ENCODE results near the gene PIAS4.
"Not testable (repeated sequence)": the region's sequence is repeated elsewhere in the genome, so short reads cannot be mapped to it uniquely, and the experiment has no call there.

Gene PIAS4

DNA sequence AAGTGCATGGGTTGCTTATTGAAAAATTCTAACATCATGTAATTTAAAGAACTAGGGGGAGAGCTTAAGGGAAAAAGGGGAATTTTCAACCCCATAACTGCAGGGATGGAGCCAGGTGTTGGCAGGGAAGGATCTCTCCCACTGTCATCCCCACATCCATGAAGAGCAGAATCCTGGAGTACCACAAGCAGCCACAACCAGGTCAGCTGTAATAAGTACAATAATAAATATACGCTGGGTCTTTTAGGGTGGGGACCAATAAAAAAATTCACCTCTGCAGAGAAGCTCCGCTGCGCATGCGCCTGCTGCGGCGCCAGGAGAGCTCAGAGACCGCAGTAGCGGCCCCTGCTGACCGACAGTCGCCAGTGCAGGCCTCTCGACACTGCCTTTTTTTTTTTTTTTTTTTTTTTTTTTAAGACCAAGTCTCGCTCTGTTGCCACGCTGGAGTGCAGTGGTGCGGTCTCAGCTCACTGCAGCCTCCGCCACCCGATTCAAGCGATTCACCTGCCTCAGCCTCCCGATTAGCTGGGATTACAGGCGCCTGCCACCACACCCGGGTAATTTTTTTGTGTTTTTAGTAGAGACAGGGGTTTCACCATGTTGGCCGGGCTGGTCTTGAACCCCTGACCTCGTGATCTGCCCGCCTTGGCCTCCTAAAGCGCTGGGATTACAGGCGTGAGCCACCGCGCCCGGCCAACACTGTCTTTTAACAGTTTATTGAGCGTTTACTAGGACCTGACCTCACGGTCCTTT, 19.7 kb upstream of the PIAS4 start:
- no peak for DNase-seq (ENCODE audit: low read depth)
- H3K4me3 ChIP-seq (ENCODE audit: low read depth, low read length) = peak overlapping the region; percentile 22

DNA sequence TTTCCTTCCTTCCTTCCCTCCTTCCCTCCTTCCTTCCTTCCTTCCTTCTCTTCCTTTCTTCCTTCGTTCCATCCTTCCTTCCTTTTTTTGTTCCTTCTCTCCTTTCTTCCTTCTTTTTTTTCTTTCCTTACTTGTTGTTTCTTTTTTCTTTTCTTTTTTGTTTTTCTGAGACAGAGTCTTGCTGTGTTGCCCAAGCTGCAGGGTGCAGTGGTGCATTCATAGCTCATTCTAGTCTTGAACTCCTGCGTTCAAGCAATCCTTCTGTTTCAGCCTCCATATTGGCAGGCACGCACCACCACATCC, 16.8 kb upstream of the PIAS4 start:
- no peak for DNase-seq (ENCODE audit: low read depth)
- H3K4me3 ChIP-seq (ENCODE audit: low read depth, low read length) = no peak overlapping the region

GRCh38 chr19:3995607-3996006, 11.9 kb upstream of the PIAS4 start:
- H3K4me3 ChIP-seq (ENCODE audit: low read depth, low read length) = no peak overlapping the region
- no peak for DNase-seq (ENCODE audit: low read depth)

GRCh38 chr19:3998667-3999412, 8.7 kb upstream of the PIAS4 start:
- H3K4me3 ChIP-seq (ENCODE audit: low read depth, low read length); DNase-seq (ENCODE audit: low read depth): not testable (repeated sequence)

- not testable (repeated sequence) for H3K4me3 ChIP-seq (ENCODE audit: low read depth, low read length); DNase-seq (ENCODE audit: low read depth)
These were observed 6.7 kb upstream of the PIAS4 start for GRCh38 chr19:4000798-4001197.

DNA sequence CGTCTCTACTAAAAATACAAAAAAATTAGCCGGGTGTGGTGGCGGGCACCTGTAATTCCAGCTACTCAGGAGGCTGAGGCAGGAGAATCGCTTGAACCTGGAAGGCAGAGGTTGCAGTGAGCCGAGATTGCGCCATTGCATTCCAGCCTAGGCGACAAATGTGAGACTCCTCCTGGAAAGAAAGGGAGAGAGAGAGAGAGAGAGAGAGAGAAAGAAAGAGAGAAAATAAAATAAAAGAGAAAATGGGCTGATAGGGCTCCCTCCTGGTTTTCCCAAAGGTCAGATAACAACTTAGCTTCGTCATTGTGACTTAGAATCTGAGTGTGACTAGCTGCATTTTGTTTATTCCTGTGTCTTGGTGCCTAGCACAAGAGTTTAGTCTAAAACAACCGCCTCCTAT, 2.1 kb upstream of the PIAS4 start:
- not testable (repeated sequence) for H3K4me3 ChIP-seq (ENCODE audit: low read depth, low read length); DNase-seq (ENCODE audit: low read depth)

GRCh38 chr19:4007836-4008539, 452 bp downstream of the PIAS4 start:
- no peak for DNase-seq (ENCODE audit: low read depth)

DNA sequence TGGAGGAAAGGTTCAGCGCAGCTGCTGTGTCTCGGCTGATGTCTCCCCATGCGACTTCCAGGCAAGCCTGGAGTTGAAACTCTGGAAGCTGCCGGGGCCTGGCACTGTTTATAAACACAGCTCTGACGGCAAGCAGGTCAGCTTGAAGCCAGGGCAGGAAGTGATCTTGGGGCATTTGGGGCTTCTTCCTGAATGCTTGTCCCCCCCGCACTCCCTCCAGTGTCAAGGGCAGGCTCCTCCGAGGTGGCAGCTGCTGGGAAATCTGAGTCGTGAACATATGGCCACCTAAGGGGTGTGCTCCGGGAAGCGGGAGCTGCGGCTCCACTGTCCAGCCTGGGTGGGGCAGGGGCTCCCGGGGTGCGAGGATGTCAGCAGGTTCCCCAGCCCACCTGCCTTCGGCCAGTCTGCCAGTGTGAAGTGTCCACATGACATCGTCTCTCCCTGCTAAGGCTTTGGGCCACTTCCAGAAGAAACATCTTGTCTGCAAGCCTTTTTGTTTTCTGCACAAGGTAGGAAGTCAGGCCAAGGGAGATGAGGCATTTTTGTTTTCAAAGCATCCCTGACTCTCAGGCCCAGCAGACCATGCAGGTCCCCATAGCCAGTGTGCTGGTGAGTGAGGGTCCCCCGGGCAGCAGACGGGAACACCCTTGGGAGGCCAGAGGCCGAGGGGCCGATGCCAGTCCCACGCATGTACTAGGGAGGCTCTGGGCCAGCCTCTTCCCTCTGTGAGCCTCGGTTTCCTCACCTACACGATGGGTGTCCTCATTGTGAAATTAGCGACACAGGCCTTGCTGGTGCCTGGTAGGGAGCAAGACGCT, 2.7 kb downstream of the PIAS4 start:
- no peak for DNase-seq (ENCODE audit: low read depth)

More at GRCh38 chr19:4007836-4008539, 452 bp downstream of the PIAS4 start:
- H3K4me3 ChIP-seq (ENCODE audit: low read depth, low read length) = peak overlapping the region; percentile 93

GRCh38 chr19:4010808-4011110, 3.2 kb downstream of the PIAS4 start:
- no peak overlapping the region for H3K4me3 ChIP-seq (ENCODE audit: low read depth, low read length)
- DNase-seq (ENCODE audit: low read depth) = no peak

More for the DNA sequence above, 2.7 kb downstream of the PIAS4 start:
- H3K4me3 ChIP-seq (ENCODE audit: low read depth, low read length) = peak overlapping the region; percentile 4

DNA sequence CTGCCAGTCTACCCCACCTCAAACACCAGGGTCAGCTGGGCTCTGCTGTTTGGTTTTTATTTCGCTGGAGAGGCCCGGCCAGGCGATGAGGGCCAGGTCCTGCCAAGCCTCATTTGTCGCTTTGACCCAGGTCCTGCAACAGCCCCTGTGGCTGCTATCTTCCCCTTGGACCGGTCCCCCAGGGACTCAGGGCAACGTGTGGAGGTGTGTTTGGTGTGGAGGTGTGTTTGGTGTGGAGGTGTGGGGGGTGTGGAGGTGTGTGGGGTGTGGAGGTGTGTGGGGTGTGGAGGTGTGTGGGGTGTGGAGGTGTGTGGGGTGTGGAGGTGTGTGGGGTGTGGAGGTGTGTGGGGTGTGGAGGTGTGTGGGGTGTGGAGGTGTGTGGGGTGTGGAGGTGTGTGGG, 3.9 kb downstream of the PIAS4 start:
- not testable (repeated sequence) for DNase-seq (ENCODE audit: low read depth); H3K4me3 ChIP-seq (ENCODE audit: low read depth, low read length)

GRCh38 chr19:4012092-4012974, 4.8 kb downstream of the PIAS4 start:
- no peak overlapping the region for H3K4me3 ChIP-seq (ENCODE audit: low read depth, low read length)
- no peak for DNase-seq (ENCODE audit: low read depth)

DNA sequence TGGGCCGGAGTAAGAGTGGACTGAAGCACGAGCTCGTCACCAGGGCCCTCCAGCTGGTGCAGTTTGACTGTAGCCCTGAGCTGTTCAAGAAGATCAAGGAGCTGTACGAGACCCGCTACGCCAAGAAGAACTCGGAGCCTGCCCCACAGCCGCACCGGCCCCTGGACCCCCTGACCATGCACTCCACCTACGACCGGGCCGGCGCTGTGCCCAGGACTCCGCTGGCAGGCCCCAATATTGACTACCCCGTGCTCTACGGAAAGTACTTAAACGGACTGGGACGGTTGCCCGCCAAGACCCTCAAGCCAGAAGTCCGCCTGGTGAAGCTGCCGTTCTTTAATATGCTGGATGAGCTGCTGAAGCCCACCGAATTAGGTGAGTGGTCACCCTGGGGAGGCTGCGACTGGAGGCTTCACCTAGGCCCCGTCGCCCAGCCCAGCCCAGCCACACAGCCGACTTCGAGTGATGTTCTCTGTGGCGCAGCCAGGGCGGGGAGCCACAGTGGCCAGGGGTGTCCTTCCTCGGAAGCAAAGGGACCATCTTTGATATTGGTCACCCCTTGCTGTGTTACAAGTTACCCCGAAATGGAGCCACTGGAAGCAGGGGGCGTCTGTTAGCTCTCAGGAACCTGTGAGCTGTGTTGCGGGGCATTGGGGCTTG, 5.6 kb downstream of the PIAS4 start:
- no peak for DNase-seq (ENCODE audit: low read depth)
- no peak overlapping the region for H3K4me3 ChIP-seq (ENCODE audit: low read depth, low read length)

DNA sequence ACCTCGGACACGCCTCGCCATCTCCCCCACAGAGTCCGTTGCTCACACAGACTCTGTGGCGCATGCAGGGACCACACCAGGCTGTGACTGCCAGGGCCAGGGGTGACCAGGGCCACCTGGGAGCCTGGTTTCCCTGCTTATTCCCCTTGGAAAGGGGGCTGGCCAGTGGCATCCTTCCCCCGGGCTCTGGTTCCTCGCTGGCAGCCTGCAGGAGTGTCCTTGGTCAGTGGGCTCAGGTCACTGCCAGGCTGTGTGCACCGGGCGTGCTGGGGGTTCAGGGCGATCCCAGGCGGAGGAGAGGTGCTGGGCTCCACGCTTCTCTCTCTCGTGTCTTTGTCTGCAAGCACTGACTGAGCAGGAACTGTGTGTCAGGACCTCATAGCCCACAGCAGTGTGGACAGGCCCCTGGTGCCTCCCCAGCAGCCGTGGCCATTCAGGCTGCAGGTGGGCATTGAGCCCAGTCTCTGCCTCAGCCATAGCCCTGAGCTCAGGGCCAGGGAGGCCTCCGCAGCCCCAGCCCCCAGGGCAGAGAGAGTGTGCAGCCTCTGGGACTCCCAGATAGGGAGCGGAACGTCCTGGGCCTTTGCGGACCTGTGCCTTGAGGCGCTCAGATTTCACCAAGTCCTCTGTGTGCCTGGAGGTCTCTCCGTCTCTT, 6.5 kb downstream of the PIAS4 start:
- no peak for DNase-seq (ENCODE audit: low read depth)
- H3K4me3 ChIP-seq (ENCODE audit: low read depth, low read length) = no peak overlapping the region

GRCh38 chr19:4014541-4015491, 7.3 kb downstream of the PIAS4 start:
- H3K4me3 ChIP-seq (ENCODE audit: low read depth, low read length) = no peak overlapping the region
- no peak for DNase-seq (ENCODE audit: low read depth)

DNA sequence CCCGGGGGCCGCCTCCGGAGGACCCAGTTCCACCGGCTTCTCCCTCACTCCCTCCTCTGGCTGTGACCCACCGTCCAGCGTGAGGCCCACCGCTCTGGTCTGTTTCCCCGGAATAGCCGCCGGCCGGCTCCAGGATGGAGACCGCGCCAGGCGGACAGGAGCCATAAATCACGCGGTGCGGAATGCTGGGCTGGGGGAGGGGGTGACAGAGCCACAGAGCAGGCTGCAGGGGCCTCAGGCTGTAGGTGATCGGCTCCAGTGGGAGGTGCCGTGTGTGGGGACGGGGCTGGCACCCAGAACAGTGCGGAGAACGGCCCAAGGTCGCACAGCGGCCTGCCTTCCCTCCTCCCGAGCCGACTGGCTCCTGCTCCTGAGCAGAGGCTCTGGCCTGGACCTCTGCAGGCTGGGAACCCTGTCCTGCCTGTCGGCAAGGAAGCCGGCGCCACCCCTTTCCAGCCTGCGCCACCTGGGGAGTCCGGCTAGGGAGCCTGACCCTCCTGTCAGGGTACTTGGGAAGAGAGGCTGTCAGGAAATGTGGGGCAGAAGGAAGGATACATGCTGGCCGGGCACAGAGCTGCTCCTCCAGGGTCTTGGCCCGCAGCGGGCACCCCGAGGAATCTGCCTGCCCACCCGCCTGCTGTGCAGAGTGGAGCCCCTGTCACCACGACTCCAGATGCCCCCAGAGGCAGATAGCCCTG, 8.3 kb downstream of the PIAS4 start:
- DNase-seq (ENCODE audit: low read depth) = no peak
- H3K4me3 ChIP-seq (ENCODE audit: low read depth, low read length) = no peak overlapping the region

DNA sequence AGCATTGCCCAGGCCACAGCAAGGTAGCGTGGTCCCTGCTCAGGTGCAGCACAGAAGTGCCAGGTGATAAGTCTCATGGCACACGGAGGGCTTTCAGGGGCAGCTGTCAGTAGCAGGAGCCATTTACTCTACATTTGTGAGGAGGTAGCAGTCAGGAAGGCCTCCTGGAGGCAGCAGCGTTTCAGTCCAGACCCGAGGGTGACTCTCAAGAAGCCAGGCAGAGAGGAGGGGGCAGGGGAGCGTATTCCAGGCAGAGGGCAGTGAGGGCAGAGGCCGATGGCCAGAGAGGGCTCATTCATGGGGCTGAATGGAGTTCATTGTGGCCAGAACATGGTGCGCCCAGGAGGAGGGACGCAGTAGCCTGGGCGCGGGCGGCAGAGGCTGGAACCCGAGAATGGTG, 8.9 kb downstream of the PIAS4 start:
- DNase-seq (ENCODE audit: low read depth) = no peak
- H3K4me3 ChIP-seq (ENCODE audit: low read depth, low read length) = no peak overlapping the region

All from skeletal muscle cell (primary cell).